Measurements from ENCODE around the gene RFXANK. TPM values are rescaled to one million over a fixed set of nuclear protein-coding genes. Genes with fewer than 3 reads are reported as not detected.

The RFXANK gene
- total RNA-seq, 1 donor from 2014 or later, result 82.3 TPM

GRCh38 chr19:19227217-19227616 lies 35.2 kb downstream of the RFXANK start:
- DNase-seq (ENCODE audit: low read depth, low spot score), result no peak

- no peak for DNase-seq (ENCODE audit: low read depth, low spot score)
Measured at GRCh38 chr19:19229701-19230100, 37.6 kb downstream of the RFXANK start.

GRCh38 chr19:19230999-19231398 lies 38.9 kb downstream of the RFXANK start:
- no peak for DNase-seq (ENCODE audit: low read depth, low spot score)

- no peak for DNase-seq (ENCODE audit: low read depth, low spot score)
Measured at GRCh38 chr19:19232261-19232721, 40.2 kb downstream of the RFXANK start.

GRCh38 chr19:19234220-19234816 lies 42.3 kb downstream of the RFXANK start:
- no peak for DNase-seq (ENCODE audit: low read depth, low spot score)

GRCh38 chr19:19236173-19236572 lies 44.1 kb downstream of the RFXANK start:
- DNase-seq (ENCODE audit: low read depth, low spot score), result no peak

GRCh38 chr19:19238126-19238894 lies 46.3 kb downstream of the RFXANK start:
- DNase-seq (ENCODE audit: low read depth, low spot score), result no peak

- DNase-seq (ENCODE audit: low read depth, low spot score), result no peak
Measured at GRCh38 chr19:19239675-19240074, 47.6 kb downstream of the RFXANK start.

- no peak for DNase-seq (ENCODE audit: low read depth, low spot score)
Measured at GRCh38 chr19:19240476-19240875, 48.4 kb downstream of the RFXANK start.

- no peak for DNase-seq (ENCODE audit: low read depth, low spot score)
Measured at GRCh38 chr19:19250196-19250801, 58.2 kb downstream of the RFXANK start.

Other genes starting within 250 kb of the RFXANK start
- 17.5 and 29.4 TPM in 2 replicates for gene SUGP2, start 158.7 kb upstream of the RFXANK start, total RNA-seq
- 51.1 and 68.3 TPM in 2 replicates for gene ARMC6, start 158.7 kb upstream of the RFXANK start, total RNA-seq
- gene SLC25A42, start 128.3 kb upstream of the RFXANK start, total RNA-seq, result 3.7 and 4.1 TPM in 2 replicates
- gene TMEM161A, start 53.8 kb upstream of the RFXANK start, total RNA-seq, result 22.1 and 29.5 TPM in 2 replicates
- 0.11 and 0.13 TPM in 2 replicates for gene MEF2B, start 22.0 kb upstream of the RFXANK start, total RNA-seq
- 27.4 and 29.2 TPM in 2 replicates for gene BORCS8, start 106 bp upstream of the RFXANK start, total RNA-seq
- gene NR2C2AP, start 11.2 kb downstream of the RFXANK start, total RNA-seq, result 11.4 and 19.5 TPM in 2 replicates
- not detected in 2 replicates for gene NCAN, start 19.7 kb downstream of the RFXANK start, total RNA-seq
- not detected in 2 replicates for gene TM6SF2, start 81.0 kb downstream of the RFXANK start, total RNA-seq
- 23.9 and 28.7 TPM in 2 replicates for gene SUGP1, start 128.3 kb downstream of the RFXANK start, total RNA-seq
- gene MAU2, start 128.6 kb downstream of the RFXANK start, total RNA-seq, result 23.7 and 29.1 TPM in 2 replicates
- gene GATAD2A, start 213.4 kb downstream of the RFXANK start, total RNA-seq, result 67.4 and 72.9 TPM in 2 replicates

Data from pulmonary artery endothelial cell (primary cell).